Measurements from ENCODE around the gene PRKCQ.

The PRKCQ gene

DNA sequence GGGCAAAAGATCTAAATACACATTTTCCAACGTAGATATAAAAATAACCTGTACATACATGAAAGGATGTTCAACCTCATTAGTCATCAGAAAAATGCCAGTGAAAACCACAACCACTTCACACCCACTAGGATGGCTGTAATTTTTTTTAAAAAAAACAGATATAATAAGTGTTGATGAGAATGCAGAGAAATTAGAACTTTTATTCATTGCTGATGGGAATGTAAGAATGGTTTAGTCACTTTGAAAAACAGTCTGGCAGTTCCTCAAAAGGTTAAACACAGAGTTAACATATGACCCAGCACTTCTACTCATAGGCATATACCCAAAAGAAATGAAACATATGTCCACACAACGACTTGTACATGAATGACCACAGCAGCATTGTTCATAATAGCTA lies 32.3 kb upstream of the PRKCQ start:
- peak; percentile 37 for DNase-seq
- Histone ChIP-seq H2AFZ (ENCODE audit: low read length) (no peak overlapping the region), H3F3A (ENCODE audit: insufficient read depth, low read length) (no peaks in the 10 kb centered on the region), H3K4me3 (ENCODE audit: low read length) (no peak overlapping the region), H3K4me2 (ENCODE audit: low read depth, low read length) (no peak overlapping the region), H4K20me1 (ENCODE audit: insufficient read depth, low read length) (no peaks in the 10 kb centered on the region), H3K36me3 (replicated peaks; ENCODE audit: insufficient read depth, low read length) (no peaks in the 10 kb centered on the region), H3K27me3 (replicated peaks; ENCODE audit: insufficient read depth, low read length) (no peaks in the 10 kb centered on the region), H3K4me1 (ENCODE audit: low read length) (peaks cover 25% of the 10 kb centered on the region), H3K27ac (ENCODE audit: low read length) (no peak overlapping the region), H3K9me2 (replicated peaks; ENCODE audit: insufficient read depth, low read length) (no peaks in the 10 kb centered on the region), H3K9me3 (replicated peaks; ENCODE audit: insufficient read depth, low read length) (no peaks in the 10 kb centered on the region), H3K9ac (ENCODE audit: low read length) (no peak overlapping the region), H3K79me2 (ENCODE audit: low read length) (no peaks in the 10 kb centered on the region)
- TF ChIP-seq, protein P1, sequence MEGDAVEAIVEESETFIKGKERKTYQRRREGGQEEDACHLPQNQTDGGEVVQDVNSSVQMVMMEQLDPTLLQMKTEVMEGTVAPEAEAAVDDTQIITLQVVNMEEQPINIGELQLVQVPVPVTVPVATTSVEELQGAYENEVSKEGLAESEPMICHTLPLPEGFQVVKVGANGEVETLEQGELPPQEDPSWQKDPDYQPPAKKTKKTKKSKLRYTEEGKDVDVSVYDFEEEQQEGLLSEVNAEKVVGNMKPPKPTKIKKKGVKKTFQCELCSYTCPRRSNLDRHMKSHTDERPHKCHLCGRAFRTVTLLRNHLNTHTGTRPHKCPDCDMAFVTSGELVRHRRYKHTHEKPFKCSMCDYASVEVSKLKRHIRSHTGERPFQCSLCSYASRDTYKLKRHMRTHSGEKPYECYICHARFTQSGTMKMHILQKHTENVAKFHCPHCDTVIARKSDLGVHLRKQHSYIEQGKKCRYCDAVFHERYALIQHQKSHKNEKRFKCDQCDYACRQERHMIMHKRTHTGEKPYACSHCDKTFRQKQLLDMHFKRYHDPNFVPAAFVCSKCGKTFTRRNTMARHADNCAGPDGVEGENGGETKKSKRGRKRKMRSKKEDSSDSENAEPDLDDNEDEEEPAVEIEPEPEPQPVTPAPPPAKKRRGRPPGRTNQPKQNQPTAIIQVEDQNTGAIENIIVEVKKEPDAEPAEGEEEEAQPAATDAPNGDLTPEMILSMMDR (IDR thresholded peaks at IDR 0.05; ENCODE audit: low read length): no peak
- TF ChIP-seq EZH2 (optimal IDR thresholded peaks at IDR 0.05; ENCODE audit: low read depth, low read length) (no peak), EZH2phosphoT487 (IDR thresholded peaks at IDR 0.05; ENCODE audit: low read length) (no peak)

DNA sequence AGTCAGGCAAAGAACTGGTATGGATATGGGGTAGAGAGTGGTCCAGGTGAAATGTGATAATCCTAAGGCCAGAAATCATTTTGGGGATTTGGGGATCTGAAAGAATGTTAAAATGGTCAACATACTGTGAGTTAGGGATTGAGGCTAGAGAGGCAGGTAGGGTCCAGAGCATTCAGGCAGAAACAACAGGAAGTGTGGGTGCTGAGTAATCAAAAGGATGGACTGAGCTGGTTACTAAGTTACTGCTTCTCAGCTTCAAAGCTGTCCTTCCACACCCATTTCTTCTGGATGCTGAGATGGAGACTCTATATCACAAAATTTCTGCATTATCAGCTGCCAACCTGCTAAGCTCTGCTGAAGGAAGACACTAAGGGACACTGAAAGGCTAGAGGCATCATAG lies 30.6 kb upstream of the PRKCQ start:
- Histone ChIP-seq H3K4me3 (ENCODE audit: low read length) (no peak overlapping the region), H3K79me2 (ENCODE audit: low read length) (no peaks in the 10 kb centered on the region)

DNA sequence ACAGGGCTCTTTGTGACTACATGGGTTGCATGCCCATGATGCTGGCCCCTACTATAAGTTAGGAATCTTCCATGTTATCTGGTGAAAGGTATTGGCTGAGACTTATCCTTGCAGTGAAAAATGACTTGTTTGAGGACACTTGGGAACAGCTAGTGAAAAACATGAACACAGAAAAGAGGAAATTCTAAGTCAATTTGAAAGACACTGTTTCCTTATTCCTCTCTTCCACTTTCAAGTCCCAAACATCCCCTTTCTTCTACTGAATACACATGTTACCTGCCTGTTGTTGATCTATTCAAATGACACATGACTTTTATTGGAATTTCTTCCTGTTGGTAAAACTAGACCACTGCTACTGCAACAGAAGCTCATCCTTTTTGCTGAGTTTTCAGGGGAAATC lies 29.5 kb upstream of the PRKCQ start:
- Histone ChIP-seq H3K79me2 (ENCODE audit: low read length) (no peaks in the 10 kb centered on the region), H3K27ac (ENCODE audit: low read length) (no peak overlapping the region), H3F3A (ENCODE audit: insufficient read depth, low read length) (no peaks in the 10 kb centered on the region), H3K4me2 (ENCODE audit: low read depth, low read length) (no peak overlapping the region), H3K27me3 (replicated peaks; ENCODE audit: insufficient read depth, low read length) (no peaks in the 10 kb centered on the region), H3K9me2 (replicated peaks; ENCODE audit: insufficient read depth, low read length) (no peaks in the 10 kb centered on the region), H3K4me1 (ENCODE audit: low read length) (peaks cover 25% of the 10 kb centered on the region), H3K36me3 (replicated peaks; ENCODE audit: insufficient read depth, low read length) (no peaks in the 10 kb centered on the region), H3K9me3 (replicated peaks; ENCODE audit: insufficient read depth, low read length) (no peaks in the 10 kb centered on the region), H3K4me3 (ENCODE audit: low read length) (no peak overlapping the region), H3K9ac (ENCODE audit: low read length) (no peak overlapping the region), H4K20me1 (ENCODE audit: insufficient read depth, low read length) (no peaks in the 10 kb centered on the region), H2AFZ (ENCODE audit: low read length) (no peak overlapping the region)
- DNase-seq: no peak
- TF ChIP-seq EZH2 (optimal IDR thresholded peaks at IDR 0.05; ENCODE audit: low read depth, low read length) (no peak), EZH2phosphoT487 (IDR thresholded peaks at IDR 0.05; ENCODE audit: low read length) (no peak)
- TF ChIP-seq, protein P1 (IDR thresholded peaks at IDR 0.05; ENCODE audit: low read length): no peak

More for the DNA sequence above, 30.6 kb upstream of the PRKCQ start:
- no peaks in the 10 kb centered on the region for H4K20me1 ChIP-seq (ENCODE audit: insufficient read depth, low read length)
- H3K27me3 ChIP-seq (replicated peaks; ENCODE audit: insufficient read depth, low read length): no peaks in the 10 kb centered on the region
- no peaks in the 10 kb centered on the region for H3F3A ChIP-seq (ENCODE audit: insufficient read depth, low read length)
- DNase-seq: peak; percentile 40
- H3K4me2 ChIP-seq (ENCODE audit: low read depth, low read length): peak overlapping the region; percentile 7; the same call in 1 of the 2 replicates
- H3K4me1 ChIP-seq (ENCODE audit: low read length): peaks cover 25% of the 10 kb centered on the region
- no peak overlapping the region for H3K9ac ChIP-seq (ENCODE audit: low read length)
- H3K9me2 ChIP-seq (replicated peaks; ENCODE audit: insufficient read depth, low read length): no peaks in the 10 kb centered on the region
- no peaks in the 10 kb centered on the region for H3K9me3 ChIP-seq (replicated peaks; ENCODE audit: insufficient read depth, low read length)
- no peak for TF ChIP-seq EZH2 (optimal IDR thresholded peaks at IDR 0.05; ENCODE audit: low read depth, low read length)
- TF ChIP-seq EZH2phosphoT487 (IDR thresholded peaks at IDR 0.05; ENCODE audit: low read length): no peak
- TF ChIP-seq, protein P1 (IDR thresholded peaks at IDR 0.05; ENCODE audit: low read length): no peak
- no peak overlapping the region for H3K27ac ChIP-seq (ENCODE audit: low read length)
- H3K36me3 ChIP-seq (replicated peaks; ENCODE audit: insufficient read depth, low read length): no peaks in the 10 kb centered on the region
- peak overlapping the region; percentile 9; the same call in 1 of the 2 replicates for H2AFZ ChIP-seq (ENCODE audit: low read length)

All from MM.1S (cell line).